ENCODE measurements around the gene UBE3C. TPM values are rescaled to one million over a fixed set of nuclear protein-coding genes. Genes with fewer than 3 reads are reported as not detected.

Gene UBE3C
- polyA plus RNA-seq, 1 donor (not counting 4 experiments of a cell fraction or from before 2014, with no cell fraction given), result 89.3 TPM

- Histone ChIP-seq H3K4me1 (ENCODE audit: control insufficient read depth, extremely low read depth, insufficient read depth, low read length) (no peaks in the 10 kb centered on the region), H2AFZ (ENCODE audit: control insufficient read depth, low read length) (no peak overlapping the region), H3K27ac (ENCODE audit: control insufficient read depth, insufficient read depth, low read length) (no peak overlapping the region), H3K79me2 (ENCODE audit: control insufficient read depth, insufficient read depth, low read length) (peaks cover 32% of the 10 kb centered on the region), H3K9me3 (ENCODE audit: control insufficient read depth, low read depth, low read length) (no peaks in the 10 kb centered on the region), H3K4me3 (ENCODE audit: control insufficient read depth in 2 of 3, extremely low read depth in 1 of 3, insufficient read depth in 2 of 3, low read depth in 1 of 3, low read length in 3 of 3) (no peak overlapping the region), H3K9ac (ENCODE audit: control insufficient read depth, extremely low read depth, insufficient read depth, low read length) (no peak overlapping the region), H3K9me1 (ENCODE audit: control insufficient read depth, extremely low read depth, insufficient read depth, low read length) (no peaks in the 10 kb centered on the region), H4K20me1 (ENCODE audit: control insufficient read depth, extremely low read depth, insufficient read depth, low read length) (peaks cover 7% of the 10 kb centered on the region), H3K27me3 (ENCODE audit: control insufficient read depth, extremely low read depth, insufficient read depth, low read length) (no peaks in the 10 kb centered on the region), H3K36me3 (ENCODE audit: control insufficient read depth in 2 of 2, extremely low read depth in 1 of 2, insufficient read depth in 2 of 2, low read length in 2 of 2) (peaks cover 33 to 45% of the 10 kb centered on the region in 2 experiments), H3K4me2 (ENCODE audit: control insufficient read depth, extremely low read depth, insufficient read depth, low read depth, low read length) (no peak overlapping the region)
- TF ChIP-seq EZH2 (IDR thresholded peaks at IDR 0.05; ENCODE audit: low read length), result no peak
- TF ChIP-seq, protein P1, sequence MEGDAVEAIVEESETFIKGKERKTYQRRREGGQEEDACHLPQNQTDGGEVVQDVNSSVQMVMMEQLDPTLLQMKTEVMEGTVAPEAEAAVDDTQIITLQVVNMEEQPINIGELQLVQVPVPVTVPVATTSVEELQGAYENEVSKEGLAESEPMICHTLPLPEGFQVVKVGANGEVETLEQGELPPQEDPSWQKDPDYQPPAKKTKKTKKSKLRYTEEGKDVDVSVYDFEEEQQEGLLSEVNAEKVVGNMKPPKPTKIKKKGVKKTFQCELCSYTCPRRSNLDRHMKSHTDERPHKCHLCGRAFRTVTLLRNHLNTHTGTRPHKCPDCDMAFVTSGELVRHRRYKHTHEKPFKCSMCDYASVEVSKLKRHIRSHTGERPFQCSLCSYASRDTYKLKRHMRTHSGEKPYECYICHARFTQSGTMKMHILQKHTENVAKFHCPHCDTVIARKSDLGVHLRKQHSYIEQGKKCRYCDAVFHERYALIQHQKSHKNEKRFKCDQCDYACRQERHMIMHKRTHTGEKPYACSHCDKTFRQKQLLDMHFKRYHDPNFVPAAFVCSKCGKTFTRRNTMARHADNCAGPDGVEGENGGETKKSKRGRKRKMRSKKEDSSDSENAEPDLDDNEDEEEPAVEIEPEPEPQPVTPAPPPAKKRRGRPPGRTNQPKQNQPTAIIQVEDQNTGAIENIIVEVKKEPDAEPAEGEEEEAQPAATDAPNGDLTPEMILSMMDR (optimal IDR thresholded peaks at IDR 0.05 in 1 of 3, IDR thresholded peaks at IDR 0.05 in 1 of 3, conservative IDR thresholded peaks at IDR 0.05 in 1 of 3; ENCODE audit: extremely low read depth in 1 of 3, insufficient read depth in 2 of 3, low read length in 3 of 3), result no peak
- DNase-seq (ENCODE audit: low read depth, low spot score) (no peak), FAIRE-seq (no peak)
- dilution Hi-C loops (cut with MboI; ENCODE audit: extremely low pct_ligation_motif_present, low sequenced_read_pairs), result no loop called here
Measured at GRCh38 chr7:157176771-157177170, 38.0 kb downstream of the UBE3C start.

DNA sequence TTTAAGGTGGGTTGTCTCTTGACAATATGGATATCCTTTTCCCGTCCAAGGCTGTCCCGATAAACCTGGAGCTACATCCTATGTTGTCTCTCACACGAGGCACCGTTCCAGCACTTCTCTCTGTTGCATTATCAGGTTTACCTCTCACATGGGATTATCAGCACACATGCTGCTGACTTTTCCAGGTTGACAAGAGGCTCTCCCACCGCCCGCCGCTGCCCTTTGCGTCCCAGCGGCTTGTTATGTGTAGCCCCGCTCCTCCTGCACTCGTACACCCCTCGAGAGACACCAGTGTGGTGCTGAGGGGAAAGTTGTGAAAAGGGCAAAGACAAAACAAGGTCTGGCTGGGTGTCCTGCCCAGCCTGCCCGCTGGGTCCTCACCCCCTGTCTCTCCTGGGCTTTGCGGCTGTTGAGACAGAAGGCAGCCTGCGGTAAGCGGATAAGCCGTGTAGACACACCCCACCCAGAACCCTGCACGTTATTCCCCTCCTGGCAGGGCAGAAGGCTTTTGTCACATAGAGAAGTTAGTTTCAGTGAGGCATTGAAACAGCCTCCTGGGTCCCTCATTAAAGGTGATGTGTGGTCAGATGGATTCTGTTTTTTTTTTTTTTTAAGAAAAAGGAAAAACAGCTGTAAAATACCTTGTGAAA, 38.7 kb downstream of the UBE3C start:
- dilution Hi-C loops (cut with MboI; ENCODE audit: extremely low pct_ligation_motif_present, low sequenced_read_pairs), result no loop called here
- no peak overlapping the region for H2AFZ ChIP-seq (ENCODE audit: control insufficient read depth, low read length)
- peaks cover 35 to 48% of the 10 kb centered on the region in 2 experiments for H3K36me3 ChIP-seq (ENCODE audit: control insufficient read depth in 2 of 2, extremely low read depth in 1 of 2, insufficient read depth in 2 of 2, low read length in 2 of 2)
- no peaks in the 10 kb centered on the region for H3K9me3 ChIP-seq (ENCODE audit: control insufficient read depth, low read depth, low read length)
- no peaks in the 10 kb centered on the region for H3K27me3 ChIP-seq (ENCODE audit: control insufficient read depth, extremely low read depth, insufficient read depth, low read length)
- H3K9ac ChIP-seq (ENCODE audit: control insufficient read depth, extremely low read depth, insufficient read depth, low read length), result no peak overlapping the region
- no peak overlapping the region for H3K4me2 ChIP-seq (ENCODE audit: control insufficient read depth, extremely low read depth, insufficient read depth, low read depth, low read length)
- H3K4me3 ChIP-seq (ENCODE audit: control insufficient read depth in 2 of 3, extremely low read depth in 1 of 3, insufficient read depth in 2 of 3, low read depth in 1 of 3, low read length in 3 of 3), result no peak overlapping the region
- no peaks in the 10 kb centered on the region for H3K4me1 ChIP-seq (ENCODE audit: control insufficient read depth, extremely low read depth, insufficient read depth, low read length)
- H4K20me1 ChIP-seq (ENCODE audit: control insufficient read depth, extremely low read depth, insufficient read depth, low read length), result peaks cover 5% of the 10 kb centered on the region
- DNase-seq (ENCODE audit: low read depth, low spot score) (no peak), FAIRE-seq (no peak)
- TF ChIP-seq EZH2 (IDR thresholded peaks at IDR 0.05; ENCODE audit: low read length), result no peak
- TF ChIP-seq, protein P1 (optimal IDR thresholded peaks at IDR 0.05 in 1 of 3, IDR thresholded peaks at IDR 0.05 in 1 of 3, conservative IDR thresholded peaks at IDR 0.05 in 1 of 3; ENCODE audit: extremely low read depth in 1 of 3, insufficient read depth in 2 of 3, low read length in 3 of 3), result no peak
- no peaks in the 10 kb centered on the region for H3K9me1 ChIP-seq (ENCODE audit: control insufficient read depth, extremely low read depth, insufficient read depth, low read length)
- H3K79me2 ChIP-seq (ENCODE audit: control insufficient read depth, insufficient read depth, low read length), result peaks cover 28% of the 10 kb centered on the region
- H3K27ac ChIP-seq (ENCODE audit: control insufficient read depth, insufficient read depth, low read length), result no peak overlapping the region
